HepG2 (cell line): ENCODE data around the gene MEIS3. TPM values are rescaled to one million over a fixed set of nuclear protein-coding genes. Genes with fewer than 3 reads are reported as not detected.

Experiments
- ATAC-seq: fragments of 200-7000 bp; cut with Tn5 transposase; 3 replicates; pipeline ENCODE4 v1.9.1; 2020; ENCODE audit warnings: mild to moderate bottlenecking, moderate library complexity
- BruUV-seq: library from RNA; stranded (reverse); fragments of 400-500 nt; replicated peaks from 2 replicates; lab custom pipeline; 2021; lab: Mats Ljungman, UMichigan
- CTCF ChIA-PET: fragments of 300-600 bp; formaldehyde crosslinking; extraction: SDS; loops from one replicate; lab custom pipeline; 2021; ENCODE audit warnings: low total read pairs, inconsistent platforms, low intra/inter-chr PET ratio; lab: Yijun Ruan, JAX
- POLR2A ChIA-PET: fragments of 350-600 bp; sonication (Branson Sonifier 250); formaldehyde crosslinking; loops from one replicate; lab custom pipeline; 2020; ENCODE audit warnings: antibody characterized with exemption, inconsistent platforms; lab: Yijun Ruan, JAX
- DNase-seq: peaks from one replicate; pipeline ENCODE4 v3.0.0-alpha.2; 2015; ENCODE audit warnings: low spot score
- FAIRE-seq: peaks from 3 replicates; lab custom pipeline; 2011; peaks lifted over from hg19 to GRCh38; lab: Jason Lieb, UNC
- H2AFZ ChIP-seq: one replicate; pipeline ENCODE4 v1.6.1; 2011; ENCODE audit warnings: low read length, inconsistent platforms
- H3K27ac ChIP-seq: fragments of 300-600 bp; 3 replicates; pipeline ENCODE4 v1.8.0; 2011; ENCODE audit warnings: mixed run types, mild to moderate bottlenecking, mixed read lengths, low read length, inconsistent platforms; ENCODE audit not compliant: insufficient read depth; ENCODE audit errors: extremely low read length
- H3K27me3 ChIP-seq, 2 experiments: fragments of 200-600 bp in 1 of 2; 2 replicates in 1 of 2; 3 replicates in 1 of 2; pipeline versions ENCODE4 v1.6.0 to v1.8.0; 2011; ENCODE audit warnings: low read length in 2 of 2, mild to moderate bottlenecking in 2 of 2, moderate library complexity in 2 of 2, inconsistent platforms in 1 of 2; ENCODE audit not compliant: insufficient read depth in 2 of 2, control insufficient read depth in 1 of 2
- H3K36me3 ChIP-seq, 2 experiments: fragments of 200-600 bp in 1 of 2; replicated peaks in 1 of 2; 2 replicates in 1 of 2; 3 replicates in 1 of 2; pipeline versions ENCODE4 v1.5.1 to v1.8.0; 2011; ENCODE audit warnings: low read length in 2 of 2, inconsistent platforms in 1 of 2; ENCODE audit not compliant: insufficient read depth in 2 of 2, control insufficient read depth in 1 of 2
- H3K4me1 ChIP-seq: 2 replicates; pipeline ENCODE4 v1.5.1; 2012; ENCODE audit warnings: low read length, inconsistent platforms; ENCODE audit not compliant: insufficient read depth
- H3K4me2 ChIP-seq: 2 replicates; pipeline ENCODE4 v1.6.0; 2011; ENCODE audit warnings: low read depth, low read length, inconsistent platforms
- H3K4me3 ChIP-seq, 3 experiments: fragments of 200-600 bp in 1 of 3; sonication (generic), shearing (Covaris generic) in 1 of 3; replicated peaks in 1 of 3; 2 replicates each; pipeline ENCODE4 v1.5.1; 2011 to 2016; ENCODE audit warnings: low read length in 3 of 3, inconsistent platforms in 2 of 3, low read depth in 2 of 3, mild to moderate bottlenecking in 2 of 3, control low read depth in 1 of 3, mixed read lengths in 1 of 3; ENCODE audit not compliant: insufficient read depth in 1 of 3
- H3K79me2 ChIP-seq: one replicate; pipeline ENCODE4 v1.6.1; 2011; ENCODE audit warnings: low read length, inconsistent platforms; ENCODE audit not compliant: insufficient read depth
- H3K9ac ChIP-seq: 2 replicates; pipeline ENCODE4 v1.6.0; 2011; ENCODE audit warnings: mild to moderate bottlenecking, low read depth, low read length, inconsistent platforms; ENCODE audit not compliant: insufficient read depth
- H3K9me3 ChIP-seq: 2 replicates; pipeline ENCODE4 v1.5.1; 2012; ENCODE audit warnings: mild to moderate bottlenecking, low read length
- H4K20me1 ChIP-seq: 2 replicates; pipeline ENCODE4 v1.6.0; 2011; ENCODE audit warnings: inconsistent platforms, mild to moderate bottlenecking, low read length, moderate library complexity; ENCODE audit not compliant: insufficient read depth
- MIER2 ChIP-seq: IDR thresholded peaks from 2 replicates; pipeline ENCODE4 v1.6.1; 2016; ENCODE audit warnings: missing biosample characterization, missing genetic modification reagents
- REST ChIP-seq, 2 experiments: IDR thresholded peaks; 2 replicates each; pipeline ENCODE4 v1.6.1; 2011 to 2012; ENCODE audit warnings: low read length in 2 of 2, borderline replicate concordance in 1 of 2, low read depth in 1 of 2, mild to moderate bottlenecking in 1 of 2, moderate library complexity in 1 of 2
- RXRB ChIP-seq: IDR thresholded peaks from 2 replicates; pipeline ENCODE4 v1.6.1; 2016; ENCODE audit warnings: borderline replicate concordance, missing genetic modification reagents, missing compliant biosample characterization
- THAP11 ChIP-seq: IDR thresholded peaks from 2 replicates; pipeline ENCODE4 v1.6.1; 2016; ENCODE audit warnings: missing biosample characterization, missing genetic modification reagents
- WGBS: methylation state at CpG from one replicate; pipeline ENCODE4 v1.1.6; 2017; ENCODE audit warnings: low lambda C conversion rate; 5-methylcytosine and 5-hydroxymethylcytosine counted together
- in situ Hi-C: cut with HindIII; loops from 2 replicates; pipeline ENCODE4 v1.10.0; 2017; ENCODE audit warnings: low pct_unique_long_range_greater_than_20kb; ENCODE audit not compliant: extremely low pct_ligation_motif_present
- intact Hi-C: fragments of 100-400 bp; cut with micrococcal nuclease; formaldehyde crosslinking; loops from one replicate; pipeline ENCODE4 v1.10.0; 2022; ENCODE audit not compliant: unreplicated experiment
- polyA plus RNA-seq, 8 experiments: library from polyadenylated mRNA; depleted of rRNA in 3 of 8; stranded (reverse) in 7 of 8; unstranded in 1 of 8; fragments of >200 nt; fragmentation: Illumina TruSeq in 4 of 8; extraction: Trizol in 4 of 8; gene quantifications; 2 replicates each; pipeline versions ENCODE4 v1.2.1 to v1.2.3, GENCODE V29; 2011 to 2016; ENCODE audit warnings: low read depth in 4 of 8, missing spikeins in 1 of 8, mixed read lengths in 1 of 8; ENCODE audit not compliant: insufficient read depth in 1 of 8
- total RNA-seq, 5 experiments: library from RNA; depleted of rRNA; stranded (reverse); fragments of >200 nt; fragmentation: Illumina TruSeq; extraction: Trizol; gene quantifications; 2 replicates each; pipeline ENCODE4 v1.2.3, GENCODE V29; 2016; ENCODE audit warnings: low read depth in 1 of 5

MEIS3 gene
- total and polyA plus RNA-seq, 2 of the 13 experiments (the other 11 are each of a cell fraction or from before 2014, with no cell fraction given): 0.09 to 0.70 TPM

- peak; percentile 97 for TF ChIP-seq THAP11
- TF ChIP-seq, all 625 proteins: peak for 10
Measured at GRCh38 chr19:47438793-47439220, 19.5 kb upstream of the MEIS3 start (continued).

GRCh38 chr19:47437500-47437899 is 18.2 kb upstream of the MEIS3 start:
- Histone ChIP-seq H3K9ac (no peak overlapping the region), H3K4me1 (no peaks in the 10 kb centered on the region), H3K36me3 (no peaks in the 10 kb centered on the region)
- ChIA-PET CTCF (interaction anchor here (0.8 to 3.2 kb wide), 5 partner anchors 46 to 270 kb away, joined by 3 to 28 read pairs (median 14); partner anchors contain the start of genes KPTN and NAPA), POLR2A (no interaction called here)
- DNase-seq: no peak
- in situ Hi-C loops: loop anchor here (5.0 kb wide), 2 partner anchors 80 to 260 kb away; partner anchors contain the start of gene NAPA
- intact Hi-C loops: no loop called here
- TF ChIP-seq MIER2 (CRISPR knock-in tag) (peak; percentile 88), RXRB (no peak), REST (IDR thresholded peaks at IDR 0.05; ENCODE audit: borderline replicate concordance in 1 of 2, low read depth in 1 of 2, low read length in 2 of 2) (peak; percentile 72 to 91)
- TF ChIP-seq, all 625 proteins: peak for 2
- Histone ChIP-seq H3K79me2 (no peaks in the 10 kb centered on the region), H3K4me3 (no peak overlapping the region), H3K4me2 (no peak overlapping the region), H3K9me3 (no peaks in the 10 kb centered on the region), H2AFZ (no peak overlapping the region), H3K27ac (no peak overlapping the region), H4K20me1 (0 out of 2 replicates have a peak, but pooled peaks cover 2% of the 10 kb centered on the region), H3K27me3 (peaks cover 0 to 12% of the 10 kb centered on the region in 2 experiments; a peak in 3 of 5 replicates)
- 19% methylated on average over 7 of the region's 12 CpGs for WGBS
- no TSS peak for BruUV-seq
- no peak for ATAC-seq
- no peak for FAIRE-seq
